NCI-H526 (cell line): ENCODE data around the gene FES.

Source experiments
- DNase-seq, 2 experiments: peaks; one replicate each; lab custom pipeline; 2025; lab: John Stamatoyannopoulos, UW

Gene FES

DNA sequence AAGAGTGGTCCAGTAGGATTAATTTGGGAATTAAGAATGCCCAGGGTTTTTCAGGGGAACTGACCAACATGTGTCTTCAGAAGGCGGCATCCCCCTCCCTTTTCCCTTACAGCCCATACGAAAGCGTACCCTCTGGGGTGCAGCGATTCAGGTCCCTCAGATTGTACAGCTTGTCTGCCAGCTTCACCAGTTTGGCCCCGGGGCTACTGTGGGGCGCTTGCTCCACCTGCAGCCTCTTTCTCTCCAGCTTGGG is 47.2 kb downstream of the FES start:
- no peak for DNase-seq

DNA sequence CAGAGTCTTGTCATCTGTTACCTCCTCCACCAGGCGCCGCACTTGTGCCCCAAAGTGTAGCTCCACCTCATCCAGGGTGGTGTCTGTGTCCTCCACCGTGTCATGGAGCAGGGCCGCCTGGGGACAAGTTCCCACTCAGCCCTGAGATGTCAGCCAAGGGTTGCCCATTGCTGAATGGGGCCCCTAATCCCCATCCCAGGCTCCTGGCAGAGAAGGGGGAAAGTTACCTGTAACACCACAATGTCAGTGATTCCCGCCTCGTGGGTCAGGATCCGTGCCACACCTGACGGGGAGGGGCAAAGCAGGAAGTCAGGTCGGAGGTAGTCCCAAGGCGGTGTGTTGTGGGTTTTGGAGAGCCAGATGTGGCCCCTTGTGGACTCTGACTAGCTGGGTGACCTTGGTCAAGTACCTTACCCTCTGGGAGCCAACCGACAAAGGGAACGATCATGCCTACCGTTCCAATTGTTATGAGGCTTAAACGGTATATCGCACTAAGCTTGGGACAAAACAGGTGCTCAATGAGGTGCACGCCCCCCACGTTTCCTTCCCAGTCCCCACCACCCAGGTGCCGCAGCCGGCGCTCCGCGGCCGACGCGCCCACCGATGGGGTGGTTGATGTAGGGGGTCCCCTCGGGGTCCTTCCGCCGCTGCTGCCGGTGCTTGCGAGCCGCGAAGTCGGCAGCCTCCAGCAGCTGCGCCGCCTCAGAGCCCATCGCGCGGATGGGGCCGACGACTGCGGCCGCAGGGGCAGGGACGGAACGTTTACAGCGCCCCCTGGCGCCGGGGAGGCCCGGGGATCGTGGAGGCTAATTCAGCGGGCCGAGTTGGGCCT is 47.7 kb downstream of the FES start, which contains the start of gene HDDC3:
TSS of gene HDDC3 (minus strand) at position 722 of the 832 bp plus-strand sequence. CDS start at position 713, 9 bp downstream.
- peak; percentile 87 to 94 for DNase-seq

DNA sequence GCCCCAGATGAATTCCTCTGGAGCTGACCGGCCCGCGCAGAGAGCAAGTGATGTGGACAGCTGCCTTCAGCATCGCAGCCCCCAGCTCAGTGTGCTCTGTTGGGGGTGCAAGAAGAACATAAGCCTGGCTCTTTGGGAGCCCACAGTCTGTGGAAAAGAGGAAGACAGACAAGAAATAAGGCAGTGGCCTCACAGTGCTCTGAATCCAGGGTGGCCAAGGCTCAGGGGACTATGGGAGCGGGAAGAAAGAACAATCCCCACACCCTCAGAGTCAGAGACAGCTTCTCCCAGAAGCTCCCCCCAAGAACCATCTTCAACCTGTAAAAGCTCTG is 48.3 kb downstream of the FES start:
- no peak for DNase-seq

DNA sequence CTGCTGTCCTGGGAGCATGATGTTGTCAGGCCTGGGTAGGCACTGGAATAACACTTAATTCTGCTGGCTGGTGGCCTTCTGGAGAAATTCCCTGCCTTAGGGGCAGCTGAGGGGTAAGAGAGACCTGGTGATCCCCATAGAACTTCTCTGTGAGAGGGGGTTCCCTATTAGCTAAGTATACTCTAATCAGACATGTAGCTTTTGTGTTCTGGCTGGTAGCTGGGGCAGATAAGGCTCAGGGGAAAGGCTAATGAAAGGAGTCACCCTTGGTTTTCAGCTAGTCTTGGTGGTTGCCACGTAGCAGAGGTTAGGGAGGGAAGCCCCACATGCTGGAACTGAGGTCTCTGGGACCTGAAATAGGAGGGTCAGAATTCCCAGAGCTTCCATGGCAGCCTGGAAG is 49.0 kb downstream of the FES start:
- DNase-seq = no peak

DNA sequence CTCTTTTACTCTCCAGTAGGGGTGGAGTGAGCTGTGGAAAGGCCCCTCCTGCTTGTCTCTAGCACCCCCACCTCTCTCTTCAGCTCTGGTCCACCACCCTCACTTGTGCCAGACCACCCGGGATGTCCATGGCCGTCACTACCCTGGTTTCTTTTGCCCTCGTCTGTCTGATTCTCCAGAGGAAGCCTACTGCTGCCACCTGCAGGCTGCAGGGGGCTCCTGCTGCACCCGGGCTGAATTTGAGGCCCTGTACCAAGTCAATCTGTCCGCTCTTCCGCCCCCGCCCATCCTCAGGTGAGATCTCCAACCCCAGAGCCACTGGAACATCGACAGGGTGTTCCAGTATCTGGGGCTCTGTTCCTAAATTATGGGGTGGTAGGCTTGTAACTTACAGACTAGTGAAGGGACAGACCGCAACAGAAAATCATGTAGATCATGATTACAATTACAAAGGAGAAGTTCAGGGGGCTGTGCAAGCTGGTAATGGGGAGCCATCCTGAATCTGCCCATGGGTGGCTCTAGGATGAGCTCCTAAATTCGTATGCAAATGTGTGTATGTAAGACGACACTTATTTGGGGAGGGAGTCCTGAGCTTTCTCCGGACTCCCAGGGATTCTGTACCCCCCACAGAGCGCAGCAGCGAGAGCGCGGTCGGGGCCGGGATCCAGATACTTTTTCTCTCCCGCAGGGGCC is 50.1 kb downstream of the FES start:
- peak; percentile 83 to 96 for DNase-seq

DNA sequence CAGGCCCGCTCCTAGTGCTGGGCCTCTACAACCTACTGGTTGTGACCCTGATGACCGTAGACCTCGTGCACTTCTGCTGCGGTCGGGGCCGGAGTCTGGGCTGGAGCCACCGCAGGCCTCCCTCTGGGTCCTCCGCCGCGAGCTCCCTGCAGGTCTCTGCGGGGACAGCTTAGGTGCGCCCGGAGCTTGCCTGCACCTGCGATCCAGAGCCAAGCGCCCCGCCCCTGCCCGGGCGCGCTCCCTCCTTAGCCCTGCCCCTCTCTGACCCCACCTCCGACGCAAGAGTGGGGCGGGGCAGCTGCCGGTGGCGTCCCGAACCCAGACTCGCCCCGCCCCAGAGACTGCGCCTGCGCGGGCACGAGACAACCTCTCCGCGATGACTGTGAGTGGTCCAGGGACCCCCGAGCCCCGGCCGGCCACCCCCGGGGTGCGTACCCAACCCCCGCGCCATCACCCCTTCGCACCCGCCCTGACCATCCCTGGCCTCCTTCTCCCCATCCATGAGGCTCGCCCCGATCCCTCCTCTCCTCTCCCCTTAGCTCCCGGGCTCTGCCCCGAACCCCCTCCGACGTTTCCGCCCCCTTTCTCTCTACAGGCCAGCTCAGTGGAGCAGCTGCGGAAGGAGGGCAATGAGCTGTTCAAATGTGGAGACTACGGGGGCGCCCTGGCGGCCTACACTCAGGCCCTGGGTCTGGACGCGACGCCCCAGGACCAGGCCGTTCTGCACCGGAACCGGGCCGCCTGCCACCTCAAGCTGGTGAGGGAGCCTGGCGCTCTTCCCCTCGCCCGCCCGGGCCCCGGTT is 50.8 kb downstream of the FES start, which contains the start of gene UNC45A:
TSS of gene UNC45A (plus strand) at position 337 of the 803 bp plus-strand sequence. CDS start at position 377, 40 bp downstream.
- DNase-seq = peak; percentile 81 to 98

DNA sequence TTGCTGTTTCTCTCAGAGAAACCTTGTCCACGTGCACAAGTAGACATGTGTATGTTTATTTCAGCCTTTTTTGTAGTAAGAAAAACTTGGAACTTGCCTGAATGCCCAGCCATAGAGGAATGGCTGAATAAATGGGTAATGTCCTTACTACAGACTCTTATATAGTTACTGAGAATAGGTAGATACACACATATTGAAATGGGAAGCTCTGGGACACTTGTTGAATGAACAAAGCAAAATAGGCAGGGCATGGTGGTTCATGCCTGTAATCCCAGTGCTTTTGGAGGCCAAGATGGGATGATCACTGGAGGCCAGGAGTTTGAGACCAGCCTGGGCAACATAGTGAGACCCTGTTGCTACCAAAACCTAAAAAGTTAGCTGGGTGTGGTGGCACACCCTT is 52.5 kb downstream of the FES start:
- no peak for DNase-seq

DNA sequence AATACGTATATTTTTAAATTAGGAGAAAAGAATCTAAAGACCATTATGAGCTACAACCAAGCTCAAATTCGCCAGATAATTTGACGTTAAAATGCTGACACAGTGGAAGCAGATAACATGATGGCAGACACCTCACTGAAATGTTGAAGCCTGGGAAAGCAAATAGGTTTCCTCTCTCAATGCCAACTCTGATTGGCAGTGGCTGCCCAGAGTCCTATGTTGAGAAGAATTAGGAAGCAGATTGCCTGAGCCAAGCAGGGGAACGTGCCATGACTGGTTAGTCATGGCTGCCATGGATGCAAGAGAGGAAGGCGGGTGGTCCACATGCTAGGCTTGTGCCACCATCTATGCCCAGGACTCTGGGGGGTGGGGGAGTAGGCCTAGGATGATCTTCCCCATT is 54.0 kb downstream of the FES start:
- DNase-seq = no peak

DNA sequence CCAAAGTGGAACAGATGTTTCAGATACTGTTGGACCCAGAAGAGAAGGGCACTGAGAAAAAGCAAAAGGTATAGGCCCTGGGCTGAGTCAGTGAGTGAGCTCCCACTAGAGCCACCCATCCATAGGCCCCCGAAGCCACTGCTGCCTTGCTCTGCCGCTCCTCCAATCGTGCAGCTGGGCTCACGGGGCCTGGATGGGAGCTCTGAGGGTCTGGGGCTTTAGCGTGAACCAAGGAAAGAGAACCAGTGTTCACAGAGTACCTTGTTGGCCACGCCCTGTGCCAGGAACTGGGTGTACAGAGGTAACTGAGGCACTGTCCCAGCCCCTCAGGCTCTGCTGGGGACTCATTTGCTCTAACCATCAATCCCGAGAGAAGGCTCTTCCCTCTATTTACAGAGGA is 55.5 kb downstream of the FES start:
- no peak for DNase-seq

DNA sequence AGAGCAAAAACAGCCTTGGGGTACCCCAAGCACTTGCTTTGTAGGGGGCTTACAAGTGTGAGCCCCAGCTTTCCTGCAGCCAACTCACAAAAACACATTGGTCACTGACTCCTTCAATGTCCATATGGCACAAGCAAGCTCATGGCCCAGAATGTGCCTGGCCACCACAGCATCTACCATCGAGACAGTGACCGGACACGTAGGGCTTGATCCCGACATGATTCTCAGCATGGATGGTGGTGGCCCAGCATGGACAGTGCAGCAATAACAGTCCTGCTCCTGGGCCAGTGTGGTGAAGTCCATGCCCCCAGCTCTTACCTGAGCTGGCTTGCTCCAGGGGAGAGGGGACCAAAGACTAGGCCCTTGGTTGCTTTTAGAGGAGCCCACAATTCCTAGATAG is 56.7 kb downstream of the FES start:
- DNase-seq = no peak

DNA sequence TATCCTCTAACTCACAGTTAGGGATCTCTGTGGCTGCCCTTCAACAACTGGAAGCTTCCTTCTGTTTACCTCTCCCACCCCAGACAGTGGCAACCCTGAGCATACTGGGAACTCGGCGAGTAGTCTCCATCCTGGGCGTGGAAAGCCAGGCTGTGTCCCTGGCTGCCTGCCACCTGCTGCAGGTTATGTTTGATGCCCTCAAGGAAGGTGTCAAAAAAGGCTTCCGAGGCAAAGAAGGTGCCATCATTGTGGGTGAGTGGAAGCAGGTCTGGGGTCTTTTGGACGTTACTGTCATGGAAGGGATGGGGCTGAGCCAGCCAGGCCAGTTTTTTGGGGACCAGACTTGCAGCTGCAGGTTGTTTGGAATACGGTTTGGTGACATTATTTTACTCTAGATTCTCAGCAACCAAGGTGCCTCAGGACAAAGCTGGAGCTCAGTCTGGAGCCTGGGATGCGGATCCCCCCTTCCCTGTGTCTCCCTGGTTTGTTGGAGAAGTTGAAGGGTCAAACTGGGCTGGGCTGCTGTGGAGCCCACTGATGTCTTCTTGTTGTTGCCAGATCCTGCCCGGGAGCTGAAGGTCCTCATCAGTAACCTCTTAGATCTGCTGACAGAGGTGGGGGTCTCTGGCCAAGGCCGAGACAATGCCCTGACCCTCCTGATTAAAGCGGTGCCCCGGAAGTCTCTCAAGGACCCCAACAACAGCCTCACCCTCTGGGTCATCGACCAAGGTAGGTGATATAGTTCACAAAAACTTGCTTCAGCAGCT is 58.2 kb downstream of the FES start:
- DNase-seq = no peak

DNA sequence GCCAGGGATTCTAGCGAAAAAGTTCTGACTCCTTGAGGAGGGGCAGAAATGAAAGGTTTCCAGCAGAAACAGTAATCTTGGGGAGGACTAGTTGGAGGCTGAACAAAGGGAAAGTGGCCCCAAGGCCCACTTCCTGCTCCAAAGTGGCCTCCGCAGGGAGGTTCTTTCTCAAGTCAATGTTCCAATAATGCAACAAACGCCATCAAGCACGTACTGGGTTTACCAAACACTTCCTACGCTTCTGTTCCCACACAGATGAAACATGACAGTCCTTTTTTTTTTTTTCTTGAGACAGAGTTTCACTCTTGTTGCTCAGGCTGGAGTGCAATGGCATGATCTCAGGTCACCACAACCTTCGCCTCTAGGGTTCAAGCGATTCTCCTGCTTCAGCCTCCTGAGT is 60.8 kb downstream of the FES start:
- no peak for DNase-seq
